IMR-90 (cell line): Measurements from ENCODE around the gene AURKA. TPM values are rescaled to one million over a fixed set of nuclear protein-coding genes. Genes with fewer than 3 reads are reported as not detected.

Source experiments
- polyA plus RNA-seq, 3 experiments: library from polyadenylated mRNA; depleted of rRNA; stranded (reverse); fragments of >200 nt; gene quantifications; 2 replicates each; pipeline ENCODE4 v1.2.3, GENCODE V29; 2012; ENCODE audit warnings: low replicate concordance in 1 of 3
- total RNA-seq: library from RNA; depleted of rRNA; stranded (reverse); fragments of >200 nt; gene quantifications from 2 replicates; pipeline ENCODE4 v1.2.3, GENCODE V29; 2012; rRNA removed

The AURKA gene
- total and polyA plus RNA-seq, 2 of the 4 experiments (the other 2 are of a cell fraction), result 68.0 to 83.3 TPM

Other genes with a start within 250 kb of the AURKA start
- gene MC3R, start 143.5 kb downstream of the AURKA start, total RNA-seq, result not detected in 2 replicates
- not detected in 2 replicates for gene MC3R, start 143.5 kb downstream of the AURKA start, polyA plus RNA-seq (2012; rRNA removed)
- 45.0 and 48.9 TPM in 2 replicates for gene FAM210B, start 33.2 kb downstream of the AURKA start, total RNA-seq
- 25.6 and 29.5 TPM in 2 replicates for gene FAM210B, start 33.2 kb downstream of the AURKA start, polyA plus RNA-seq (2012; rRNA removed)
- gene CSTF1, start 430 bp upstream of the AURKA start, total RNA-seq, result 86.4 and 105 TPM in 2 replicates
- gene CSTF1, start 430 bp upstream of the AURKA start, polyA plus RNA-seq (2012; rRNA removed), result 48.8 and 49.5 TPM in 2 replicates
- 25.8 and 26.1 TPM in 2 replicates for gene CASS4, start 20.0 kb upstream of the AURKA start, total RNA-seq
- gene CASS4, start 20.0 kb upstream of the AURKA start, polyA plus RNA-seq (2012; rRNA removed), result 26.5 and 29.6 TPM in 2 replicates
- gene RTF2, start 76.4 kb upstream of the AURKA start, total RNA-seq, result 109 and 118 TPM in 2 replicates
- gene RTF2, start 76.4 kb upstream of the AURKA start, polyA plus RNA-seq (2012; rRNA removed), result 98.4 and 102 TPM in 2 replicates
- gene FAM209A, start 132.5 kb upstream of the AURKA start, total RNA-seq, result 0.18 TPM in 1 of 2 replicates, not detected in the other
- gene FAM209A, start 132.5 kb upstream of the AURKA start, polyA plus RNA-seq (2012; rRNA removed), result 0.20 and 0.22 TPM in 2 replicates
- gene FAM209B, start 141.0 kb upstream of the AURKA start, total RNA-seq, result not detected in 2 replicates
- gene FAM209B, start 141.0 kb upstream of the AURKA start, polyA plus RNA-seq (2012; rRNA removed), result 0.24 and 0.32 TPM in 2 replicates
- under 0.01 TPM in 2 replicates for gene TFAP2C, start 237.1 kb upstream of the AURKA start, total RNA-seq
- gene TFAP2C, start 237.1 kb upstream of the AURKA start, polyA plus RNA-seq (2012; rRNA removed), result 0.05 TPM in 1 of 2 replicates, not detected in the other